GM19455 (cell line): ENCODE measurements around the gene TMEM209.
"Not testable (repeated sequence)": the region's sequence is repeated elsewhere in the genome, so short reads cannot be mapped to it uniquely, and the experiment has no call there.

ENCODE experiments used
- ATAC-seq: cut with Tn5 transposase; IDR thresholded peaks from one replicate; pipeline ENCODE4 v1.9.1; 2021; ENCODE audit not compliant: unreplicated experiment

Gene TMEM209

DNA sequence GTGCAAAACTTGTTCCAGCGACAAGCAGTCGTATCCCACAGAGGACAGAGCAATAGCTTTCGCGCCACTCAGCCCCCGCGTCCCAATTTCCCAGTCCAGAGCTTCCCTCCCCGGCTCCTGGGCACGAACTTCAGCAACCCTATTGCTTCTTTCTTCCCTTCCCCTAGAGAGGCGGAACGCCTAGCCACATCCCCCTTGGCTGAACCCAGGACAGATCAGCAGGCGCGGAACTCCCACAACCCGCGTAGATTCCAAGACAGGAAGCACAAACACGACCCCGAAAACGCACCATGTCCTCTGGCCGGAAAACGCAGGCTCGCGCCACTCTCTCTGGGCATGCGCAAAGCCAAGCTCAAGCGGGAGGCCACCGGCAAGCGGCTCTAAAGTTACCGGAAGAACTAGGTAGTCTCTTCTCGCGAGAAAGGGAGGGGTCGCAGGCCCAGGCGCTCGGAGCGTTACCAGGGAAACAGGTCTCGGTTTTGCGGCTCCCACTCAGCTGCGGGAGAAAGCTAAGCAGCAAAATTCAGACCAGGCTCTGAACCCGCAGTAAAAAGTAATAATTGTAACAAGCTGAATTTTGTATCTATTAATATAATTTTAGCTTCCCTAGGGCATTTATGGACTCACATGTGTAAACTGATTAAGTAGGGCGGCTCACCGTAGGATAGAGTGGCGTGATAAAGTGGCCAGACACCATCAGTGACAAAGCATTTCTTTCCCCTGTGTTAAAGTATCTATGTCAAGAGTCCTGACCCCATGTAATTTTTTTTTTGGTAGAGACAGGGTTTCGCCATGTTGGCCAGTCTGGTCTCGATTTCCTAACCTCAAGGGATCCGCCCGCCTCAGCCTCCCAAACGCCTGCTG, at the start of gene TMEM209:
TMEM209 (minus strand) TSS at position 323 of the 864 bp plus-strand sequence; CDS start at position 292, 31 bp downstream.
- ATAC-seq, result peak; percentile 97

DNA sequence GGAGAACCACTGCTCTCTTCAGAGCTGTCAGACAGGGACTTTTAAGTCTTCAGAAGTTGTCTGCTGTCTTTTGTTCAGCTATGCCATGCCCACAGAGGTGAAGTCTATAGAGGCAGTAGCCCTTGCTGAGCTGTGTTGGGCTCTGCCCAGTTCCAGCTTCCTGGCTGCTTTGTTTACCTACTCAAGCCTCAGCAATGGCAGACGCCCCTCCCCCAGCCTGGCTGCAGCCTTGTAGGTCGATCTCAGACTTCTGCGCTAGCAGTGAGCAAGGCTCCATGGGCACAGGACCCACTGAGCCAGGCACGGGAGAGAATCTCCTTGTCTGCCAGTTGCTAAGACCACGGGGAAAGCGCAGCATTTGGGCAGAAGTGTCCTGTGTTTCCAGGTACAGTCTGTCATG, 49.3 kb upstream of the TMEM209 start:
- no peak for ATAC-seq

DNA sequence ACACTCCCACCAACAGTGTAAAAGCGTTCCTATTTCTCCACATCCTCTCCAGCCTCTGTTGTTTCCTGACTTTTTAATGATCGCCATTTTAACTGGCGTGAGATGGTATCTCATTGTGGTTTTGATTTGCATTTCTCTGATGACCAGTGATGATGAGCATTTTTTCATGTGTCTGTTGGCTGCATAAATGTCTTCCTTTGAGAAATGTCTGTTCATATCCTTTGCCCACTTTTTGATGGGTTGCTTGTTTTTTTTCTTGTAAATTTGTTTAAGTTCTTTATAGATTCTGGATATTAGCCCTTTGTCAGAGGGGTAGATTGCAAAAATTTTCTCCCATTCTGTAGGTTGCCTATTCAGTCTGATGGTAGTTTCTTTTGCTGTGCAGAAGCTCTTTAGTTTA, 44.4 kb upstream of the TMEM209 start:
- ATAC-seq, result not testable (repeated sequence)

DNA sequence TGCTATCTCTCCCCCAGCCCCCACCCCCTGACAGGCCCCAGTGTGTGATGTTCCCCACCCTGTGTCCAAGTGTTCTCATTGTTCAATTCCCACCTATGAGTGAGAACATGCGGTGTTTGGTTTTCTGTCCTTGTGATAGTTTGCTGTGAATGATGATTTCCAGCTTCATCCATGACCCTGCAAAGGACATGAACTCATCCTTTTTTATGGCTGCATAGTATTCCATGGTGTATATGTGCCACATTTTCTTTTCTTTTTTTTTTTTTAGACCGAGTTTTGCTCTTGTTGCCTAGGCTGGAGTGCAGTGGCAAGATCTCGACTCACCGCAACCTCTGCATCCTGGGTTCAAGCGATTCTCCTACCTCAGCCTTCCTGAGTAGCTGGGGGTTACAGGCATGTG, 43.6 kb upstream of the TMEM209 start:
- not testable (repeated sequence) for ATAC-seq

DNA sequence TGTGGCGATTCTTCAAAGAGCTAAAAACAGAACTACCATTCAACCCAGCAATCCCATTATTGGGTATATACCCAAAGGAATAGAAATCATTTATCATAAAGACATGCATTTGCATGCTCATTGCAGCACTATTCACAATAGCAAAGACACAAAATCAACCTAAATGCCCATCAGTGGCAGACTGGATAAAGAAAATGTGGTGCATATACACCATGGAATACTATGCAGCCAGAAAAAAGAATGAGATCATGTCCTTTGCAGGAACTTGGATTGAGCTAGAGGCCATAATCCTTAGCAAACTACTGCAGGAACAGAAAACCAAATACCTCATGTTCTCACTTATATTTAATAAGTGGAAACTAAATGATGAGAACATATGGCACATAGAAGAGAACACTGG, 41.3 kb upstream of the TMEM209 start:
- not testable (repeated sequence) for ATAC-seq

DNA sequence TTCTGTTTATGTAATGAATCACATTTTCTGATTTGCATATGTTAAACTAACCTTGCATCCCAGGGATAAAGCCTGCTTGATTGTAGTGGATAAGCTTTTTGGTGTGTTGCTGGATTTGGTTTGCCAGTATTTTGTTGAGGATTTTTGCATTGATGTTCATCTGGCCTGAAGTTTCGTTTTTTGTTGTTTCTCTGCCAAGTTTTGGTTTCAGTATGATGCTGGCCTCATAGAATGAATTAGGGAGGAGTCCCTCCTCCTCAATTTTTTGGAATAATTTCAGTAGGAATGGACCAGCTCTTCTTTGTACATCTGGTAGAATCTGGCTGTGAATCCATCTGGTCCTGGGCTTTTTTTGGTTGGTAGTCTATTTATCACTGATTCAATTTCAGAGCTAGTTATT, 38.3 kb upstream of the TMEM209 start:
- not testable (repeated sequence) for ATAC-seq

DNA sequence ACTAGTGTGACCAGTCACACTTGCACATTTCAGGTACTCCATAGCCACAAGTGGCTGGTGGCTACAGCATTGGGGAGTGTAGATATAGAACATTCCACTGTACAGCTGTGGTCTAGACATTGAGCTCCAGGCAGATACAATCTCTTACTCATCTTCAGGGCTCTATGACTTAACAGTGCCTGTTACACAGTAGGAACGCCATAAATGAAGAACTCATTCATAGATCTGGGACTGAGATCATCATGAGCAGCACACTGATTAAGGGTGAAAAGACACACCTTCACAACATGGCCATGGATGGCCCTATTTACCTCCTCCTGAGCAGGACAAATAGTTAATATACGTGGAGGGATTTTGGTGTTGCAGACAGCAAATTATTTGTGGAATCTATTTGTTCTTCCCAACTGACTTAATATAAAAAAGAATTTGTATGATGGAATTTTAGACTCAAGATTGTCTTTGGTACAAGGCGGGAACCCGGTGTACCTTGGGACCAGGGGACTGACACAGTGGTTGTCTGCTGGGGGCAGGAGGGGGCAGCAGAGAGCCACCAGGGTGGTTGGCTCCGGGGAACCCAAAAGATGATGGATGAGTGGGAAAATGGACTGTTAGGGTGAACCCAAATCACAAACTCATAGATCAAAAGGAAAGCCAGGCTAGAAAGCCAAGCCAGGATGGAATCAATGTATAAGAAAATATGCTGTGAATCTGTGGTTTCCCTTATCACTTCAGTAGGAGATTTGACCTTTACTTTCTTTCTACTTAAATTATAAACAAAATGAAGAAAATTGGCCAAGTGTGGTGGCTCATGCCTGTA, 37.2 kb upstream of the TMEM209 start:
- no peak for ATAC-seq

DNA sequence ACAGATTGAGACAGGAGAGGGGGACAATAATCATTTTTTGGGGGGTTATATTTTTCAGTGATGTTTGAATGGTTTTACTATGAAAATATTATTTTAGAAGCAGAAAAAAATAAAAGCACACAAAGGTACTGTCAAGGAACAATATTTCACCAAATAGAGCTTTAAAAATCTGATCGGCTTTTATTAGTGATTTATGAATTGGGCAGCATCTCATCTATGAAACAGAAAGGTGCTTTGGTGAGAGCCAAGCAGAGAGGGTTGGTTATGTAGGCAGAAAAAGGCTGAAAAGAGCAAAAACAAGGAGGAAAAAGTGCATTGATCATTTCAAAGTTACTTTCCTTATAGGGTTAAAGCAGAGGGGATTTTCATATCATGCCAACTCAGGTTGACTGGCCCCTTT, 35.0 kb upstream of the TMEM209 start:
- no peak for ATAC-seq

DNA sequence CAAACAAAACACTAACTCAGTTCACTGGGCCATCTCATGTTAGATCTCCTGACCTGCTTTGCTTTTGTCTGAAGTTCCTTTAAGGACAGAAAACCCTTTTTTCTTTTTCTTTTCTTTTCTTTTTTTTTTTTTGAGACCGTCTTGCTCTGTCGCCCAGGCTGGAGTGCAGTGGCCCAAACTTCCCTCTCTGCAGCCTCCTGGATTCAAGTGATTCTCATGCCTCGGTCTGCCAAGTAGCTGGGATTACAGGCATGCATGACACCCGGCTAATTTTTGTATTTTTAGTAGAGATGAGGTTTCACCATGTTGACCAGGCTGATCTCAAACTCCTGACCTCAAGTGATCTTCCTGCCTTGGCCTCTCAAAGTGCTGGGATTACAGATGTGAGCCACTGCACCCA, 31.2 kb upstream of the TMEM209 start:
- not testable (repeated sequence) for ATAC-seq

DNA sequence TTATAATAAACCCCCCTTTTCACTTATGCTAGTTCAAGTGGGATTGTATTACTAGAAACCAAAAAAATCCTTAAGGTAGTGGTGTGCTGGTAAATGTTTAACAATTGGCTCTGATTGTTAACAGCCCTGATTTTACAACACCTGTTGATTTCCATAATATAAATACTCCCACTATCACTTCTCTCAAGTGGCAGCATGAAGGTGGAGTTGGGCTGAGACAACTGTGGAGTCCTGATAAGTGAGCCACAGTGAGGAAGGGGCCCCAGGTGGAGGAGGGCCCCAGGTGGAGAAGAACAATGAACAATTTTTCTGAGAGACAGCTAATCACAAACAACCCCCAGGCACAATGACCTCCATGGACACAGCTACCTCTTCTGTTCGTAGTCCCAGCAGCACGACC, 28.9 kb upstream of the TMEM209 start:
- no peak for ATAC-seq

DNA sequence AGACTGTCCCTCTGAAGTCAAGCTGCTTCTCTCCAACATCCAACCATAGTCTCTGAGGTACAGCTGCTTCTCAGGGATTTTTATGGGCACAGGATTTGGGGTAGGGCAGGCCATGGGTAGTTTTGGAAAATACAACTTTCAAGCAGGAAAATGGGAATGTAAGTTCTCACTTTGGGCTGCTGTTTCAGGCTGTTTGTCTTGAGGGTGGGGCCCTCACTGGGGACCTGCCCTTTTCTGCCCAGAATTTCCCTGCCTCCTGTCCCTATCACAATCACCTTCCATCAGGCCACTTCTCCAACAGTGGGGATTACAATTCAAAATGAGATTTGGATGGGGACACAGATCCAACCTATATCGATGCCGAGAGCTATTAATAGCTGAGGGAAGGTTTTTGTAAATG, 27.0 kb upstream of the TMEM209 start:
- no peak for ATAC-seq

DNA sequence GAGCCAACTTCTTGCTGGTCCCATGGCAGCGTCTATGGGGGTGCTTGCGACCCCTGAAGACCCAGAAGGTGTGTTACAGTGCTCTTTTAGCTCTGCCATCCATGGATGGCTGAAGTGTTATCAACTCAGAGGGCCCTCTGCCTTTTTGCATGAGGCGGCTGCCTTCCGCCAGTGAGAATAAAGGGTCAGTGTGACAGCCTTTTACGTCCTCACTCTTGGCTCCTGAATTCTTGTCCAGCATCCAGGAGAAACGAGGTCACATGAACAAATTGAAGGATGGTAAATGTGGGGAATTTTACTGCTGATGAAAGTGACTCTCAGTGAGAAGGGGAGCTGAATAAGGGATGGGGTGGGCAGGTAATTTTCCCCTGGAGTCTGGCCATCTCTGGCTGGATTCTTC, 26.6 kb upstream of the TMEM209 start:
- ATAC-seq, result no peak

DNA sequence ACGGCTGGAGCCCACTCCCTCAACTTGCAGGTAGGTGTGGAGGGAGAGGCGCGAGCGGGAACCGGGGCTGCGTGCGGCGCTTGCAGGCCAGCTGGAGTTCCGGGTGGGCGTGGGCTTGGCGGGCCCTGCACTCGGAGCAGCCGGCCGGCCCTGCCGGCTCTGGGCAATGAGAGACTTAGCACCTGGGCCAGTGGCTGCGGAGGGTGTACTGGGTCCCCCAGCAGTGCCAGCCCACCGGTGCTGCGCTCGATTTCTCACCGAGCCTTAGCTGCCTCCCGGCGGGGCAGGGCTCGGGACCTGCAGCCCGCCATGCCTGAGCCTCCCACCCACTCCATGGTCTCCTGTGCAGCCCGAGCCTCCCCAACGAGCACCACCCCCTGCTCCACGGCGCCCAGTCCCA, 24.8 kb upstream of the TMEM209 start:
- not testable (repeated sequence) for ATAC-seq

DNA sequence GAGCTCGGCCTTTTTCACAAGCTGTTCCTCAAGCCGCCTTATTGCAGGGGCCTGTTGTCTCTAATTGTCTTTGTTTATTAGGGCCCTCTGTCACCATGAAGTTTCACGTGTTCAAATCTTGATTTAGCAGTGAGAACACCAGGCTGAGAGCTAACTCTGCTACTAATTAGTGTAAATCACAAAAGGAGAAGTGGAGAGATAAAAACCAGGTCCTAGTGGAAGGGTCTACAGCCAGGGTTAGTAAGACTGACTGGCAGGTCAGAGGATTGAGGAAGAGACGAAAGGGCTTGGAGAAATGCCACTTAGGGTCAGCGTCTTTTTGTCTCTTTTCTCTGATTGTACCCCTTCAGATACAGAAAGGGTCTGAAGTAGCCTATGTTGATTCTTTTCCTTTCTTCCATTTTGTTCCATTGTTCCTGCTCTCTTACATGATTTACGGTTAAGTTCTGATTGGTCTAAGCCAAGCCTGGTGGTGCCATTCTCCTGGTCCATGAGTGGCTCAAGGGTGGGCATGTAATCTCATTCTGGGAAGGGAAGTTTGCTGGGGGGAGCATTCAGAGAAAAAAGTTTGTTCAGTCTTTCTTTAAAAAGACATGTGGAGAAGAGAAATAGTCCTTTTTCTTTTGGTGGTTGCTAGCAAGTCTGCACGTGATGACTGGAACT, 23.8 kb upstream of the TMEM209 start:
- ATAC-seq, result no peak

DNA sequence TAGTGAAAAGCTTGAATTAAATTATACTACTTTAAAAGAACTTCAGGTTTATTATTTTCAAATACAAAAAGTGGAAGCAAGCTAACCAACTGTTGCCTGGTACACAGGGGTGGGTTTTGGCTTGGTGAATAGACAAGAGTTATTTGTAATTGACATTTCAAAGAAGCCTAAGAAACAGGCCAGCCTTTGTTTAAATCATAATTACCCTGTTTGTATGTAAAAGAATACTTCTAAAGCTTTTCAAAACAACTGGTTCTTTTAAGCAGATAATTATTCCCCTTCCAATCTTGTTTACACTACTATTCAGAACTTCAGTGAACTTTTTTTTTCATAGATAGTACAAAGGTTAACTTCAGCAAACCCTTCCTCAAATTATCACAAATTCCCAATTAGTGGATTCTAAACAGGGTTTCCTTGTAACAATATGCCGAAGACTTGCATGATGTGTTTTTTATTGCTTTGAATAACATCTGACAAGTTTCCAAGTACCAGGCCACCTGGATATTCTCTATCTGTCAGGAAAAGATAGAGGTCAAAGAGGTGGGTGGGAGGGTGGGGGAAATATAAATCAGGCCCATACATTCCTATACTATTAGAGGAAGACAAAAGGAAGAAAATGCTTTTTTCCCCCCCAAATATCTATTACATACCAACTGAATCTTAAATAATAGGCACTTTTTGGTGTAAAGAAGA, 22.8 kb upstream of the TMEM209 start:
- ATAC-seq, result no peak

DNA sequence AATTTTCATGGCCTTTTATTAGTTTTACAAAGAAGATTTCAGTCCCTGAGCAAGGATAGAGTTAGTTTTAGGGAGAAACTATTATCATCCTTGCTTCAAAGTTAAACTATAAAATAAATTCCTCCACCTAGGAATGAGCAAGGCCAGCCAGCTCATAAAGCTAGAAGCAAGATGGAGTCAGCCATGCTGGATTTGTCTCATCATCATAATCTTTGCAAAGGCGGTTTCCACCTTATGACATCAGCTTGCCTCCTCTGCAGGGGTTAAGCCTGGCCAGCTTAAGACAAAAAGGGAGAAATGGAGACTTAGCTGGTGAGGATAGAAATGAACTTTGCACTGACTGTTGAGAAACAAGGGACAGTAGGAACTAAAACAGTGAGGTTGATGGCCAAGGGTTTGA, 21.1 kb upstream of the TMEM209 start:
- ATAC-seq, result no peak

DNA sequence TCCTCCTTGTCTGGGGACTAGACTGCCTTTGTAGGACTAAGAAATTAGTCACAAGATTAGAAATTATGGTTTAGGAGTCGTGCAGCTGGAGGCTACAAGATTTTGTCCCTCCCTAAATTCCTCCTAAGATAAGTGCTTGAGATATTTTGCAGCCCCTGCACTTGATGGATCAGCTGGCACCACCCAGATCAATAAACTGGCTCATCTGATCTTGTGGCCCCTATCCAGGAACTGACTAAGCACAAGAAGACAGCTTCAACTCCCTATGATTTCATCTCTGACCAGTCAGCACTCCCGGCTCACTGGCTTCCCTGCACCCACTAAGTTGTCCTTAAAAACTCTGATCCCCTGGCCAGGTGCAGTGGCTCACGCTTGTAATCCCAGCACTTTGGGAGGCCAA, 19.7 kb upstream of the TMEM209 start:
- ATAC-seq, result not testable (repeated sequence)

DNA sequence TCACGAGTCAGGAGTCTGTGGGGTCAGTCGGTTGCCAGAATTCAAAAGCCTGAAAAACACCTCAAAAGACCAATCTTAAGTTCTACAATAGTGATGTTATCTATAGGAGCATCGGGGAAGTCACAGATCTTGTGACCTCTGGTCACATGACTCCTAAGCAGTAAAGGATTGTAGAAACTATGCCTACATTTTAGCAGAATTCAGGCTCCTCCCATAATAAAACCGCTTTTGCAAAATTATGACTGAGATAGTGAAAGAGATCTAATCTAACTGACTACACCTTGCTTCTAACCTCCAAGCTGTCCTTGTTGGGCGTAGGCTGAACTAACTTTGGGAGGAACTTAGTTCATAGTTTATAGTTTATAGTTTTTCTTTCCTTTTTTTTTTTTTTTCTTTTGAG, 19.0 kb upstream of the TMEM209 start:
- no peak for ATAC-seq

DNA sequence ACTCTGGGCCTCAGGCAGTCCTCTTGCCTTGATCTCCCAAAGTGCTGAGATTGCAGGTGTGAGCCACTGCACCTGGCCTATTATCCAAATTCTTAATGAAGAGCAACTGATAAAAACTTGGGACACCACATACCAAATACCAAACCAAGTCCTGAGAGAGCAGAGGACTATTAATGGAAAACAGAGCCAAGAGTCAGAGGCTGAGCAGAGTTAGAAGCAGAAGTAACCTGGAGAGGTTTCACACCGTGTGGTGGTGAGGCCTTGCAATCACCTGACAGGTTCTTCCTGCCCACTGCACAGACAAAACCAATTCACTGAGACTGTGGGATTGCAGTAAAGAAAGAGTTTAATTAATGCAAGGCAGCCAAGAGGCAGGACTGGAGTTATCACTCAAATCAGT, 18.4 kb upstream of the TMEM209 start:
- ATAC-seq, result no peak

DNA sequence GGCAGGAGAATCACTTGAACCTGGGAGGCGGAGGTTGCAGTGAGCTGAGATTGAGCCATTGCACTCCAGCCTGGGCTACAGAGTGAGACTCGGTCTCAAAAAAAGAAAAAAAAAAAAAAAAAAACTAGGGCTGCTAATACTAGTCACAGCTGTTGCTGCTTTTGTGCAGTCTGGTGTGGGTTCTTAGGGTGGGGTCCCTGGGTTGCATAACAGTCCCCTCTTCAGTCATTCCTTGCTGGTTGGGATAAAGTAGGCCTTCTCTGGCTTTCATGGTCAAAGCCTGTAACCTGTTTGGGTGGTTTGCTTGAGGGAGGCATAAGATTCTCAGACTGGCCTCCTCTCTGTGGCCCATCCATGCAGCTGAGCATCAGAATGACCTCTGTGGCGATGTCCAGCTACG, 16.5 kb upstream of the TMEM209 start:
- ATAC-seq, result no peak

DNA sequence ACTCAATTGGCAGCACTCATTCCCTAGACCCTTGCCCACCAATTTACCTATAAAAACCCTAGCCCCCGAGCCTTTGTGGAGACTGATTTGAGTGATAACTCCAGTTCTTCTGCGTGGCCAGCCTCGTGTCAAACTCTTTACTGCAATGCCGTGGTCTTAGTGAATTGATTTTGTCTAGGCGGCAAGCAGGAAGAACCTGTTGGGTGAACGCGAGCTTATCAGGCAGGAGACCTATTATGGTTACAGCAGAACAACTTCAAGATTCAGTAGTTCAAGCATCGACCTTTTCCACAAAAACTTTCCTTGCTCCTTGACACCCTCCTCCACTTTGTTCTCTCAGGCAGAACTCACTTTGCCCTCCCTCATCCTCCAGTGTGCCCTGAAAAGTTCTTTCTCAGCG, 14.7 kb upstream of the TMEM209 start:
- no peak for ATAC-seq
